A549 (cell line): Measurements from ENCODE around the gene ZNF385B.

Experiments used
- CEBPB ChIP-seq, 2 experiments: fragments of >200 bp in 1 of 2; sonication (Bioruptor Twin) in 1 of 2; formaldehyde crosslinking in 1 of 2; IDR thresholded peaks; 2 replicates each; pipeline ENCODE4 v1.6.1; 2012 to 2016
- CHD2 ChIP-seq: fragments of 150-350 bp; IDR thresholded peaks from 2 replicates; pipeline ENCODE4 v1.6.1; 2014; ENCODE audit warnings: low read length; ENCODE audit not compliant: partially characterized antibody
- EHMT2 ChIP-seq: fragments of 200-600 bp; sonication (generic); IDR thresholded peaks from 2 replicates; pipeline ENCODE4 v1.6.1; 2016; ENCODE audit warnings: antibody characterized with exemption, low read depth, mild to moderate bottlenecking, moderate library complexity
- HDAC2 ChIP-seq: fragments of 200-600 bp; sonication (generic); IDR thresholded peaks from 2 replicates; pipeline ENCODE4 v1.6.1; 2016
- JUNB ChIP-seq: fragments of >200 bp; sonication (Bioruptor Twin); formaldehyde crosslinking; IDR thresholded peaks from 2 replicates; pipeline ENCODE4 v1.6.1; 2016
- MAFK ChIP-seq: fragments of 450-650 bp; IDR thresholded peaks from 2 replicates; pipeline ENCODE4 v1.6.1; 2014; ENCODE audit not compliant: partially characterized antibody
- MYC ChIP-seq: IDR thresholded peaks from 2 replicates; pipeline ENCODE4 v1.6.1; 2012; ENCODE audit warnings: mild to moderate bottlenecking, inconsistent platforms, low read length, improper control_type of control experiment, borderline replicate concordance
- NR3C1 ChIP-seq: fragments of >200 bp; sonication (Bioruptor Twin); formaldehyde crosslinking; IDR thresholded peaks from 3 replicates; pipeline ENCODE4 v1.6.1; 2017
- POLR2A ChIP-seq: IDR thresholded peaks from 2 replicates; pipeline ENCODE4 v1.6.1; 2012; ENCODE audit warnings: mild to moderate bottlenecking, low read length
- RAD21 ChIP-seq, 2 experiments: fragments of >200 bp in 1 of 2; sonication (Bioruptor Twin) in 1 of 2; formaldehyde crosslinking in 1 of 2; IDR thresholded peaks in 1 of 2; conservative IDR thresholded peaks in 1 of 2; 2 replicates in 1 of 2; 3 replicates in 1 of 2; pipeline ENCODE4 v1.6.1; 2012 to 2018; ENCODE audit warnings: inconsistent platforms in 1 of 2
- SREBF2 ChIP-seq: fragments of 450-650 bp; IDR thresholded peaks from 2 replicates; pipeline ENCODE4 v1.6.1; 2014; ENCODE audit warnings: mild to moderate bottlenecking, moderate library complexity
- TF ChIP-seq, protein P1 (sequence below): fragments of >200 bp; sonication (Bioruptor Twin); formaldehyde crosslinking; IDR thresholded peaks from 3 replicates; pipeline ENCODE4 v1.5.1; 2016
- TF ChIP-seq, protein P2 (sequence below): IDR thresholded peaks from 2 replicates; pipeline ENCODE4 v1.6.1; 2012
- TF ChIP-seq, protein P3 (sequence below): fragments of 450-650 bp; IDR thresholded peaks from 2 replicates; pipeline ENCODE4 v1.6.1; 2014; ENCODE audit warnings: antibody characterized with exemption

DNA sequence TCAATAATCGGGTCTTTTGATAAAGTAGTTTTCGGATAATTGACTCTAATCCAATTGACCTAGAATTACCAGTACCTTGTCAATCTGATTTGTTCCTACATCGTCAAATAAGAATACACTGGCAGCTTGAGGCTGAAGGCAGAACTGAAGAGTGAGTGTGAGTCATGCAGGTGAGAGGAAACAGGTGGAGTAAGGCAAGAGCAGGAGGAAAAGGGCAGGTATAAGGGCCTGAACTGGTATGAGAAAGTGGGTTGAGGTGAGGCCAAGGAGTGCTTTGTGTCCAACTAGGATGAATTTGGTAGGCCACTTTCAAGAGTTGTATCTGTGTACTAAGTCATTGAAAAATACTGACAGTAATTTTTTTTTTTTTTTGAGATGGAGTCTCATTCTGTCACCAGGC lies 186.0 kb downstream of the ZNF385B start:
- TF ChIP-seq RAD21 (conservative IDR thresholded peaks at IDR 0.05 in 1 of 2, IDR thresholded peaks at IDR 0.05 in 1 of 2) (no peak), SREBF2 (no peak), CEBPB (IDR thresholded peaks at IDR 0.05) (no peak), NR3C1 (no peak), MYC (no peak), EHMT2 (no peak), JUNB (no peak), HDAC2 (no peak), MAFK (no peak), CHD2 (no peak), POLR2A (no peak)
- TF ChIP-seq, protein P1, sequence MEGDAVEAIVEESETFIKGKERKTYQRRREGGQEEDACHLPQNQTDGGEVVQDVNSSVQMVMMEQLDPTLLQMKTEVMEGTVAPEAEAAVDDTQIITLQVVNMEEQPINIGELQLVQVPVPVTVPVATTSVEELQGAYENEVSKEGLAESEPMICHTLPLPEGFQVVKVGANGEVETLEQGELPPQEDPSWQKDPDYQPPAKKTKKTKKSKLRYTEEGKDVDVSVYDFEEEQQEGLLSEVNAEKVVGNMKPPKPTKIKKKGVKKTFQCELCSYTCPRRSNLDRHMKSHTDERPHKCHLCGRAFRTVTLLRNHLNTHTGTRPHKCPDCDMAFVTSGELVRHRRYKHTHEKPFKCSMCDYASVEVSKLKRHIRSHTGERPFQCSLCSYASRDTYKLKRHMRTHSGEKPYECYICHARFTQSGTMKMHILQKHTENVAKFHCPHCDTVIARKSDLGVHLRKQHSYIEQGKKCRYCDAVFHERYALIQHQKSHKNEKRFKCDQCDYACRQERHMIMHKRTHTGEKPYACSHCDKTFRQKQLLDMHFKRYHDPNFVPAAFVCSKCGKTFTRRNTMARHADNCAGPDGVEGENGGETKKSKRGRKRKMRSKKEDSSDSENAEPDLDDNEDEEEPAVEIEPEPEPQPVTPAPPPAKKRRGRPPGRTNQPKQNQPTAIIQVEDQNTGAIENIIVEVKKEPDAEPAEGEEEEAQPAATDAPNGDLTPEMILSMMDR: no peak
- TF ChIP-seq, protein P2, sequence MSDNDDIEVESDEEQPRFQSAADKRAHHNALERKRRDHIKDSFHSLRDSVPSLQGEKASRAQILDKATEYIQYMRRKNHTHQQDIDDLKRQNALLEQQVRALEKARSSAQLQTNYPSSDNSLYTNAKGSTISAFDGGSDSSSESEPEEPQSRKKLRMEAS: no peak
- TF ChIP-seq, protein P3, sequence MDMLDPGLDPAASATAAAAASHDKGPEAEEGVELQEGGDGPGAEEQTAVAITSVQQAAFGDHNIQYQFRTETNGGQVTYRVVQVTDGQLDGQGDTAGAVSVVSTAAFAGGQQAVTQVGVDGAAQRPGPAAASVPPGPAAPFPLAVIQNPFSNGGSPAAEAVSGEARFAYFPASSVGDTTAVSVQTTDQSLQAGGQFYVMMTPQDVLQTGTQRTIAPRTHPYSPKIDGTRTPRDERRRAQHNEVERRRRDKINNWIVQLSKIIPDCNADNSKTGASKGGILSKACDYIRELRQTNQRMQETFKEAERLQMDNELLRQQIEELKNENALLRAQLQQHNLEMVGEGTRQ: no peak
